HT1080 (cell line): ENCODE data around the gene AKNA. TPM values are rescaled to one million over a fixed set of nuclear protein-coding genes. Genes with fewer than 3 reads are reported as not detected.
"Not testable (repeated sequence)": the region's sequence is repeated elsewhere in the genome, so short reads cannot be mapped to it uniquely, and the experiment has no call there.

Experiments used
- DNase-seq: peaks from one replicate; pipeline ENCODE4 v3.0.0-alpha.2; 2015; ENCODE audit warnings: low read depth
- total RNA-seq: library from RNA; depleted of rRNA; stranded (reverse); fragments of >200 nt; shearing (Covaris generic); gene quantifications from 2 replicates; pipeline ENCODE4 v1.2.3, GENCODE V29; 2014

Gene AKNA
- total RNA-seq, 1 experiment from 2014 or later: 4.2 TPM

GRCh38 chr9:114322831-114323531 is 64.8 kb downstream of the AKNA start, which contains the start of gene ORM1:
Gene ORM1, plus strand, starts transcription at chr9:114323098. Its CDS starts 36 bp downstream, at chr9:114323134.
- not testable (repeated sequence) for DNase-seq

- not testable (repeated sequence) for DNase-seq
These were observed 65.5 kb downstream of the AKNA start for GRCh38 chr9:114322160-114322818.

GRCh38 chr9:114321759-114322158 is 66.0 kb downstream of the AKNA start:
- DNase-seq: peak; percentile 56

GRCh38 chr9:114320710-114321109 is 67.1 kb downstream of the AKNA start:
- peak; percentile 95 for DNase-seq

GRCh38 chr9:114319147-114319546 is 68.6 kb downstream of the AKNA start:
- DNase-seq: no peak

GRCh38 chr9:114318416-114318815 is 69.4 kb downstream of the AKNA start:
- DNase-seq: no peak

GRCh38 chr9:114317665-114318357 is 70.0 kb downstream of the AKNA start:
- no peak for DNase-seq

- no peak for DNase-seq
These were observed 71.1 kb downstream of the AKNA start for GRCh38 chr9:114316605-114317230.

- DNase-seq: no peak
These were observed 71.9 kb downstream of the AKNA start for GRCh38 chr9:114315723-114316363.

GRCh38 chr9:114314881-114315722 is 72.7 kb downstream of the AKNA start:
- no peak for DNase-seq

GRCh38 chr9:114314256-114314867 is 73.4 kb downstream of the AKNA start:
- DNase-seq: no peak

GRCh38 chr9:114313186-114313585 is 74.6 kb downstream of the AKNA start:
- no peak for DNase-seq

- DNase-seq: no peak
These were observed 75.3 kb downstream of the AKNA start for GRCh38 chr9:114312513-114312875.

- no peak for DNase-seq
These were observed 75.9 kb downstream of the AKNA start for GRCh38 chr9:114311571-114312512.

GRCh38 chr9:114310471-114311450 is 77.0 kb downstream of the AKNA start:
- DNase-seq: no peak

- DNase-seq: no peak
These were observed 78.7 kb downstream of the AKNA start for GRCh38 chr9:114309096-114309495.

- DNase-seq: no peak
These were observed 79.3 kb downstream of the AKNA start for GRCh38 chr9:114308361-114308950.
